Fibroblast of mammary gland (primary cell): ENCODE measurements around the gene NR2C2.

Experiments used
- DNase-seq: peaks from one replicate; pipeline ENCODE4 v3.0.0-alpha.2; 2010; ENCODE audit warnings: low read depth
- H3K4me3 ChIP-seq: 2 replicates; pipeline ENCODE4 v1.5.1; 2011; ENCODE audit warnings: low read depth, mild to moderate bottlenecking, low read length, moderate library complexity; ENCODE audit not compliant: control insufficient read depth
- CTCF ChIP-seq: conservative IDR thresholded peaks from 2 replicates; pipeline ENCODE4 v1.5.1; 2011; ENCODE audit warnings: low read depth, low read length, inconsistent platforms; ENCODE audit not compliant: control insufficient read depth, insufficient read depth

NR2C2 gene

GRCh38 chr3:15045667-15046066, 98.3 kb downstream of the NR2C2 start:
- H3K4me3 ChIP-seq, result no peak overlapping the region
- no peak for TF ChIP-seq CTCF
- DNase-seq, result no peak

- H3K4me3 ChIP-seq, result no peak overlapping the region
- no peak for DNase-seq
- no peak for TF ChIP-seq CTCF
Measured at GRCh38 chr3:15049584-15049983, 102.2 kb downstream of the NR2C2 start.

- TF ChIP-seq CTCF, result no peak
- no peak for DNase-seq
- no peak overlapping the region for H3K4me3 ChIP-seq
Measured at GRCh38 chr3:15050405-15051092, 103.2 kb downstream of the NR2C2 start.

GRCh38 chr3:15051531-15051930, 104.1 kb downstream of the NR2C2 start:
- peak; percentile 74 for TF ChIP-seq CTCF
- peak; percentile 49 for DNase-seq
- no peak overlapping the region for H3K4me3 ChIP-seq

- no peak for TF ChIP-seq CTCF
Measured at GRCh38 chr3:15052335-15053242, 105.2 kb downstream of the NR2C2 start.

GRCh38 chr3:15053541-15053940, 106.2 kb downstream of the NR2C2 start:
- TF ChIP-seq CTCF, result no peak
- no peak for DNase-seq

More at GRCh38 chr3:15052335-15053242, 105.2 kb downstream of the NR2C2 start:
- H3K4me3 ChIP-seq, result no peak overlapping the region
- DNase-seq, result no peak

More at GRCh38 chr3:15053541-15053940, 106.2 kb downstream of the NR2C2 start:
- no peak overlapping the region for H3K4me3 ChIP-seq
